K562 (cell line): Measurements from ENCODE around the gene RHO. TPM values are rescaled to one million over a fixed set of nuclear protein-coding genes. Genes with fewer than 3 reads are reported as not detected.

Source experiments
- ATAC-seq: fragments of 200-7000 bp; cut with Tn5 transposase; 3 replicates; pipeline ENCODE4 v1.9.1; 2020; ENCODE audit warnings: moderate library complexity
- BruUV-seq: library from RNA; stranded (reverse); fragments of 400-500 nt; replicated peaks from 2 replicates; lab custom pipeline; 2021; lab: Mats Ljungman, UMichigan
- CTCF ChIA-PET: fragments of 300-600 bp; formaldehyde crosslinking; extraction: SDS; loops from one replicate; lab custom pipeline; 2021; ENCODE audit warnings: low intra/inter-chr PET ratio; lab: Yijun Ruan, JAX
- POLR2A ChIA-PET: fragments of 300-600, 350-650 bp; sonication (Branson Sonifier 250); formaldehyde crosslinking; extraction: SDS; loops from one replicate; lab custom pipeline; 2021; ENCODE audit warnings: antibody characterized with exemption, inconsistent platforms; lab: Yijun Ruan, JAX
- DNase-seq, 4 experiments: peaks; one replicate each; pipeline versions ENCODE4 v3.0.0 to v3.0.0-alpha.2; 2011 to 2018; ENCODE audit warnings: low spot score in 3 of 4, mixed read lengths in 3 of 4; ENCODE audit errors: extremely low read depth in 1 of 4
- FAIRE-seq: peaks from 2 replicates; lab custom pipeline; 2011; peaks lifted over from hg19 to GRCh38; lab: Jason Lieb, UNC
- H2AFZ ChIP-seq: 2 replicates; pipeline ENCODE4 v1.6.0; 2011; ENCODE audit warnings: low read depth, low read length, control low read depth, inconsistent platforms
- H3K27ac ChIP-seq: fragments of 200-600 bp; 3 replicates; pipeline ENCODE4 v1.8.0; 2011; ENCODE audit warnings: low read depth, mild to moderate bottlenecking, control low read depth, inconsistent platforms, low read length, moderate library complexity, mixed read lengths; ENCODE audit errors: extremely low read depth
- H3K27me3 ChIP-seq, 2 experiments: fragments of 300-600 bp in 1 of 2; 2 replicates in 1 of 2; 3 replicates in 1 of 2; pipeline versions ENCODE4 v1.6.0 to v1.8.0; 2011; ENCODE audit warnings: inconsistent platforms in 2 of 2, low read length in 2 of 2, mild to moderate bottlenecking in 1 of 2, mixed read lengths in 1 of 2, moderate library complexity in 1 of 2; ENCODE audit not compliant: control insufficient read depth in 2 of 2, insufficient read depth in 2 of 2
- H3K36me3 ChIP-seq: fragments of 300-600 bp; 3 replicates; pipeline ENCODE4 v1.8.0; 2011; ENCODE audit warnings: mild to moderate bottlenecking, low read length, inconsistent platforms; ENCODE audit not compliant: control insufficient read depth, insufficient read depth
- H3K4me1 ChIP-seq, 2 experiments: fragments of 200-600 bp in 1 of 2; replicated peaks in 1 of 2; 2 replicates in 1 of 2; 3 replicates in 1 of 2; pipeline versions ENCODE4 v1.5.1 to v1.8.0; 2011; ENCODE audit warnings: inconsistent platforms in 2 of 2, low read length in 2 of 2, mild to moderate bottlenecking in 1 of 2, mixed read lengths in 1 of 2, moderate library complexity in 1 of 2; ENCODE audit not compliant: control insufficient read depth in 2 of 2, insufficient read depth in 2 of 2
- H3K4me2 ChIP-seq: 2 replicates; pipeline ENCODE4 v1.6.1; 2011; ENCODE audit warnings: low read length, control low read depth, inconsistent platforms, mixed read lengths; ENCODE audit not compliant: insufficient read depth
- H3K4me3 ChIP-seq: fragments of 200-600 bp; sonication (generic), shearing (Covaris generic); 2 replicates; pipeline ENCODE4 v1.5.1; 2016; ENCODE audit warnings: control low read depth, inconsistent platforms
- H3K79me2 ChIP-seq: fragments of 200-600 bp; 3 replicates; pipeline ENCODE4 v1.8.0; 2011; ENCODE audit warnings: low read length, inconsistent platforms; ENCODE audit not compliant: control insufficient read depth, insufficient read depth
- H3K9ac ChIP-seq, 2 experiments: 2 replicates each; pipeline versions ENCODE4 v1.6.0 to v1.6.1; 2011; ENCODE audit warnings: low read depth in 2 of 2, low read length in 2 of 2, control low read depth in 1 of 2, inconsistent platforms in 1 of 2, mild to moderate bottlenecking in 1 of 2, mixed read lengths in 1 of 2; ENCODE audit not compliant: insufficient read depth in 1 of 2
- H3K9me1 ChIP-seq: one replicate; pipeline ENCODE4 v1.6.0; 2011; ENCODE audit warnings: inconsistent platforms, mild to moderate bottlenecking, low read length, moderate library complexity; ENCODE audit not compliant: control insufficient read depth, insufficient read depth
- H3K9me3 ChIP-seq: replicated peaks from 2 replicates; pipeline ENCODE4 v1.5.1; 2011; ENCODE audit warnings: low read depth, low read length, inconsistent platforms; ENCODE audit not compliant: control insufficient read depth, insufficient read depth
- H4K20me1 ChIP-seq: replicated peaks from 2 replicates; pipeline ENCODE4 v1.6.1; 2011; ENCODE audit warnings: low read length, inconsistent platforms, mixed read lengths; ENCODE audit not compliant: control insufficient read depth, insufficient read depth
- C11orf30 ChIP-seq: fragments of 450-650 bp; IDR thresholded peaks from 2 replicates; pipeline ENCODE4 v1.6.1; 2016; ENCODE audit warnings: low read depth, mild to moderate bottlenecking
- NR3C1 ChIP-seq: sonication (generic); formaldehyde crosslinking; IDR thresholded peaks from 2 replicates; pipeline ENCODE4 v1.8.1; 2022; ENCODE audit warnings: missing genetic modification reagents
- PTBP1 ChIP-seq: fragments of 200-400 bp; formaldehyde crosslinking; IDR thresholded peaks from 2 replicates; pipeline ENCODE4 v1.6.1; 2017; ENCODE audit warnings: low read depth, low read length
- SMAD4 ChIP-seq: fragments of 250-450 bp; sonication (Bioruptor Pico); conservative IDR thresholded peaks from 2 replicates; pipeline ENCODE4 v1.8.0; 2021; ENCODE audit warnings: inconsistent platforms, mild to moderate bottlenecking, moderate library complexity
- ZNF263 ChIP-seq: sonication (generic); formaldehyde crosslinking; IDR thresholded peaks from 2 replicates; pipeline ENCODE4 v1.8.0; 2022; ENCODE audit warnings: mild to moderate bottlenecking, missing genetic modification reagents, borderline replicate concordance
- WGBS: fragments of 100-300 bp; shearing (Covaris generic); methylation state at CpG from one replicate; pipeline ENCODE4 v1.1.6; 2016; ENCODE audit warnings: low coverage, mixed read lengths; ENCODE audit not compliant: insufficient coverage; ENCODE audit errors: missing lambda C conversion rate; 5-methylcytosine and 5-hydroxymethylcytosine counted together
- in situ Hi-C: fragments of 300-500 bp; cut with MboI; formaldehyde crosslinking; loops from 4 replicates; pipeline ENCODE4 v1.15.0; 2018; ENCODE audit warnings: inconsistent platforms, mixed read lengths
- intact Hi-C: fragments of 100-400 bp; cut with micrococcal nuclease; formaldehyde crosslinking; loops from 2 replicates; pipeline ENCODE4 v1.14.2; 2022
- polyA plus RNA-seq, 8 experiments: library from polyadenylated mRNA; depleted of rRNA in 4 of 8; stranded (reverse) in 5 of 8; unstranded in 3 of 8; fragments of >200 nt; fragmentation: Nextera tagmentation in 2 of 8; fragmentation: Illumina TruSeq in 1 of 8; extraction: Ambion mirVana in 2 of 8; extraction: Trizol in 1 of 8; gene quantifications; 2 replicates each; pipeline versions ENCODE4 v1.2.1 to v1.2.3, GENCODE V29; 2011 to 2014; ENCODE audit warnings: inconsistent platforms in 1 of 8, missing spikeins in 1 of 8
- total RNA-seq, 7 experiments: library from RNA; depleted of rRNA in 6 of 7; stranded (reverse); fragments of >200 nt in 6 of 7; fragmentation: Illumina TruSeq in 2 of 7; extraction: Trizol in 2 of 7; gene quantifications; 2 replicates each; pipeline versions ENCODE4 v1.2.1 to v1.2.3, GENCODE V29; 2011 to 2021; ENCODE audit warnings: low replicate concordance in 1 of 7
- TF ChIP-seq, protein P1 (sequence below): fragments of 450-650 bp; formaldehyde crosslinking; IDR thresholded peaks from 2 replicates; pipeline ENCODE4 v1.4.0; 2020; ENCODE audit warnings: mild to moderate bottlenecking, moderate library complexity
- TF ChIP-seq, protein P2 (sequence below): sonication (generic); formaldehyde crosslinking; IDR thresholded peaks from 2 replicates; pipeline ENCODE4 v1.9.0; 2022; ENCODE audit warnings: mild to moderate bottlenecking, missing genetic modification reagents

RHO gene
- total and polyA plus RNA-seq, 9 of the 15 experiments (the other 6 are each of a cell fraction or from before 2014, with no cell fraction given), result not detected

DNA sequence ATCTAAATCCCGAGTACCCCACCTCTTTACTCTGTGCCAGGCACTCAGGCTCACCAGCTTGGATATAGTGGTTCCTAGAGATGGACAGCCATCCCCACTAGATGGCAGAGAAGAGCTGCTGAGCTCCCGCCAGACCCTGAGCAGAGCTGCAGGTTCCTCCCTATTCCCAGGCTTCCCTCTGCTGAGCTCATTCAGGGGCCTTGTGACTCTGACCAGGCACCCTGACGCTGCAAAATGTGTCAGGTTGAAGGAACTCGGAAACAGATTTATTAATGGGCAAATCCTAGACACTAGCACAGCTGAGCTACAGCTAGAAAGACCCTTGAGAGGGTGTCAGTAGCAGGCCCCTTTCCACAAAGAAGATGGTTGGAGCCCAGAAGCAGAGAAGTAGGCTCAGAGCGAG is 38.2 kb upstream of the RHO start:
- H2AFZ ChIP-seq, result peak overlapping the region; percentile 40; the same call in 1 of the 2 replicates
- intact Hi-C loops, result loop anchor here (1.0 to 10.0 kb wide), 5 partner anchors 107 to 445 kb away; no protein-coding TSS in a partner anchor
- in situ Hi-C loops, result loop anchor here (10.0 kb wide), 1 partner anchor 445 kb away; no protein-coding TSS in a partner anchor
- POLR2A ChIA-PET, result interaction anchor here (0.6 to 1.4 kb wide), 3 partner anchors 50 to 339 kb away, joined by 3 to 4 read pairs (median 3); partner anchors contain the start of genes IFT122 and MBD4
- CTCF ChIA-PET, result interaction anchor here (0.7 to 1.1 kb wide), 4 partner anchors 138 to 339 kb away, joined by 3 to 7 read pairs (median 4); no protein-coding TSS in a partner anchor
- H3K36me3 ChIP-seq, result peaks cover 9% of the 10 kb centered on the region; the same call in 2 of the 3 replicates
- 20% methylated on average over 5 of the region's 5 CpGs for WGBS
- no peak overlapping the region for H3K4me3 ChIP-seq
- H3K79me2 ChIP-seq, result no peaks in the 10 kb centered on the region
- no peaks in the 10 kb centered on the region for H3K9me1 ChIP-seq
- no peaks in the 10 kb centered on the region for H3K9me3 ChIP-seq
- H3K27ac ChIP-seq, result peak overlapping the region; percentile 40; the same call in 1 of the 3 replicates
- ATAC-seq (peak; percentile 100), DNase-seq (peak; percentile 72 to 84 (median 78)), FAIRE-seq (peak; percentile 97)
- H3K9ac ChIP-seq, result no peak overlapping the region
- H3K4me2 ChIP-seq, result no peak overlapping the region
- H3K27me3 ChIP-seq, result no peaks in the 10 kb centered on the region
- peaks cover 2 to 6% of the 10 kb centered on the region in 2 experiments; a peak in 3 of 5 replicates for H3K4me1 ChIP-seq
- BruUV-seq, result no TSS peak
- no peaks in the 10 kb centered on the region for H4K20me1 ChIP-seq
- TF ChIP-seq C11orf30 (peak; percentile 84), PTBP1 (no peak), ZNF263 (CRISPR knock-in tag) (peak; percentile 50; the same call in 1 of the 2 replicates), SMAD4 (0 out of 2 replicates have a peak, but pooled peaks have one; percentile 20), NR3C1 (CRISPR knock-in tag) (no peak)
- TF ChIP-seq, protein P1, sequence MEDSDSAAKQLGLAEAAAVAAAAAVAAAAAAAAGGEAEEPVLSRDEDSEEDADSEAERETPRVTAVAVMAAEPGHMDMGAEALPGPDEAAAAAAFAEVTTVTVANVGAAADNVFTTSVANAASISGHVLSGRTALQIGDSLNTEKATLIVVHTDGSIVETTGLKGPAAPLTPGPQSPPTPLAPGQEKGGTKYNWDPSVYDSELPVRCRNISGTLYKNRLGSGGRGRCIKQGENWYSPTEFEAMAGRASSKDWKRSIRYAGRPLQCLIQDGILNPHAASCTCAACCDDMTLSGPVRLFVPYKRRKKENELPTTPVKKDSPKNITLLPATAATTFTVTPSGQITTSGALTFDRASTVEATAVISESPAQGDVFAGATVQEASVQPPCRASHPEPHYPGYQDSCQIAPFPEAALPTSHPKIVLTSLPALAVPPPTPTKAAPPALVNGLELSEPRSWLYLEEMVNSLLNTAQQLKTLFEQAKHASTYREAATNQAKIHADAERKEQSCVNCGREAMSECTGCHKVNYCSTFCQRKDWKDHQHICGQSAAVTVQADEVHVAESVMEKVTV (CRISPR knock-in tag), result peak; percentile 73
- TF ChIP-seq, protein P2, sequence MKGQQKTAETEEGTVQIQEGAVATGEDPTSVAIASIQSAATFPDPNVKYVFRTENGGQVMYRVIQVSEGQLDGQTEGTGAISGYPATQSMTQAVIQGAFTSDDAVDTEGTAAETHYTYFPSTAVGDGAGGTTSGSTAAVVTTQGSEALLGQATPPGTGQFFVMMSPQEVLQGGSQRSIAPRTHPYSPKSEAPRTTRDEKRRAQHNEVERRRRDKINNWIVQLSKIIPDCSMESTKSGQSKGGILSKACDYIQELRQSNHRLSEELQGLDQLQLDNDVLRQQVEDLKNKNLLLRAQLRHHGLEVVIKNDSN (CRISPR knock-in tag), result 0 out of 2 replicates have a peak, but pooled peaks have one; percentile 8
